ENCODE measurements around the gene CEACAM6.
"Not testable (repeated sequence)": the region's sequence is repeated elsewhere in the genome, so short reads cannot be mapped to it uniquely, and the experiment has no call there.

Gene CEACAM6

DNA sequence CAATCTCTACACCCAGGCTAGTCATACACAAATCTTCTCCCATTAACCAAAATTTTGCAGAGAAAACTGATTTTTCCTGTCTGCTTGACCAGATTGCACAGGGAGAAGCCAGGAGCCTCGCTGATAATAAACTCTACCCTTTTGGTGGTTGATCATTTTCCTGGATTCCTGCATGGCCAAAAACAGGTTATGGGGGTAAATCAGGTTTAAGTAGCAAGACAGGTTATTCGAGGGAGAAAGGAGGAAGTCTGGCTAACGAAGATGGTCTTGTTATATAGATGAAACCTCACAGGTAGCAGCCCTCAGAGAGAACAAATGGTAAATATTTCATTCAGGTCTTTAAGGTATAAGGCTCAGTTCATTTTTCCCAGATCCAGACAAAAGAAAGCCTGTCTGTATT lies 16.0 kb upstream of the CEACAM6 start:
- Mint-ChIP-seq H3K27ac (no peak overlapping the region), H3K4me3 (no peak overlapping the region), H3K9me3 (no peaks in the 10 kb centered on the region), H3K4me1 (peaks cover 46% of the 10 kb centered on the region), H3K27me3 (peaks cover 70% of the 10 kb centered on the region)
- ATAC-seq: no peak
- DNase-seq: no peak

DNA sequence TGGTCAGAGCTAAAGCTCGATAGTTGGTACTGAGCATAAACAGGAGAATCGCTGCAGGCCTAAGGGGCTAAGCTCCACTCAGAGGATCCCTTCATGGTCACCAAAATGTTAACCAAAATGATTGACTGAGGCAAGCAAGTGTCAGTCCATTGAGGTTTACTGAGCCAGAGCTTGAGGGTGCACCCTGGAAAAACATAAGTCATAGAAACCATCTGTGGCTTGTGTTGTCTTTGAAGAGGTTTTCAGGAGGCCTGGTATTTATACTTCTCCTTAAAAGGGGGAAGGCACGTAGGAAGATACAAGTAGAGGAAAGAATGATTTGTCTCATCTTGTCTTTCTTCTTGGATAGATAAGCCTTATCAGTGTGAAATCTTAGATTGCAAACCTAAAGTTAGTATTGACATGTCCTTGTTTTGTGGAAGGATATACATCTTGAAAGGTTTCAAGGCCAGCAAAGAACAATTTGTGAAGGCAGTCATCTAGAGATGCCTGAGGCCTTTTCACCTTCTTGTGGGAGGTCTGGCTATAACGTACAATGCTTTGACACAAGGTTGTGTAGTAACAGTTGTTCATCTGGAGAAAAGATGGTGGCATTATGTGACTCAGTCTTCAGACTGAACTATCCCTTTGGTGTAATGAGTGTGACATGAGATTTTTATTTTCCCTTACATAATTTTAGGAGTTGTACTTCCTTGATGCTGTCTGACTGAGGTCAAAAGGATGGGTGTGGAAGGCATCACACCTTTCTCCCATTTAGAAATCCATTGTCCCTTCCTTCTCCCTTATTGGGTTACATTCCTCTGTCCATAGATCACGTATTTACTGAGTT lies 14.7 kb upstream of the CEACAM6 start:
- H3K4me1 Mint-ChIP-seq: peaks cover 45% of the 10 kb centered on the region
- DNase-seq (peak; percentile 36 to 50), ATAC-seq (peak; percentile 93)
- peak overlapping the region in 1 of 2 donors; percentile 69 for H3K27ac Mint-ChIP-seq
- peaks cover 72% of the 10 kb centered on the region for H3K27me3 Mint-ChIP-seq
- H3K4me3 Mint-ChIP-seq: peak overlapping the region; percentile 29 to 40
- no peaks in the 10 kb centered on the region for H3K9me3 Mint-ChIP-seq

DNA sequence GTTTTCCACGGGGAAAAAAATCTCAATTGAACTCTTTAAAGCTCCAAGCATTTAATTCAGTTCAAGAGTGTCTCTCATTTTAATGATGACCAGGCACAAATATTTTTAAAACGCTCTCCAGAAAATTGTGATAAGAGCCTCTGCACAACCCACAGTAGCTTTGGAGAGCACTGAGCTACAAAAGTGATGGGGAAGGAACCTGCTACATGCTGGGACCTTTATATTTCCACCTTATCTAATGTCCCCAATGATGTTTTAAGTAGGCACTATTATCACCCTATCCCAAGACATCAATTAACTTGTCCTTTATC lies 14.1 kb upstream of the CEACAM6 start:
- no peak for ATAC-seq
- Mint-ChIP-seq H3K27me3 (peaks cover 72% of the 10 kb centered on the region), H3K27ac (peak overlapping the region in 1 of 2 donors; percentile 31), H3K4me3 (peak overlapping the region; percentile 29 to 40), H3K4me1 (peaks cover 50% of the 10 kb centered on the region), H3K9me3 (no peaks in the 10 kb centered on the region)
- DNase-seq: no peak

DNA sequence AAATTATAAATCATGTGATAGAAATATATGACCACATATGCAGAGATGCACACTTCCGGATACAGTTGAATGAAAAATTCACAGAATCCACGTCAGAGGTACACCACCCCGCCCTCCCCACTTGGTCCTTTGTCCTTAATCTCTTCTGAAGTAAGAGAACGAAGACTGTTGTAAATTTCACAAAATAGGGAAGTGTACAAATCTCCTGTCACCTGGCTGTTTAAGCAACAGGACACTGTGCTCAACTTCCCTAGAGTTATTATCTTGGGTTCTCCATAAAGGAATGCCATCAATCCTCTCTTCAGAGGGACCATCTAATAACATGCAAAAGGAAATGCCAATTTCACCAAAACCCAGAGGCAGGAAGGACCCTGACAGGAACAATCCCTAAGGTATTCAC lies 10.5 kb upstream of the CEACAM6 start:
- H3K27me3 Mint-ChIP-seq: peaks cover 80% of the 10 kb centered on the region
- no peak for ATAC-seq
- no peak for DNase-seq
- no peak overlapping the region for H3K4me3 Mint-ChIP-seq
- H3K27ac Mint-ChIP-seq: no peak overlapping the region
- H3K9me3 Mint-ChIP-seq: no peaks in the 10 kb centered on the region
- peaks cover 43% of the 10 kb centered on the region for H3K4me1 Mint-ChIP-seq

DNA sequence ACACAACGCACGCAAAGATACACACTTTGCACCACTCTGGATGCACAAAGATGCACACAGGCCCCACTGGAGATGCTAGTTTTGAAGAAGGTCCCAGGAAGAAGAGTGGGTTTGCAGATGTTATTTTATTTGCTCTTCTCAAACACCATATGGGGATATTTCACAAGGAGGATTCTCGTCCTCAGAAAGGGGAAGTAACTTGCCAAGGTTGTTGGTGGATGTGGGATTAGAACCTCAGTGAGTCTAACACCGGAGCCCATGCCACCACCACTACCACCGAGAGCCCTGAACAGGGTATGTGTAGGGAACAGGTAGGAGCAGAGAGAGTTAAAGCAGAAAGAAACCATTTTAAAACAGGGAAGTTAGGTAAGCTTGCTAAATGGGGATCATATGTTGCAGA lies 9.6 kb upstream of the CEACAM6 start:
- no peaks in the 10 kb centered on the region for H3K9me3 Mint-ChIP-seq
- no peak overlapping the region for H3K4me3 Mint-ChIP-seq
- peaks cover 34% of the 10 kb centered on the region for H3K4me1 Mint-ChIP-seq
- H3K27me3 Mint-ChIP-seq: peaks cover 84% of the 10 kb centered on the region
- DNase-seq (no peak), ATAC-seq (no peak)
- no peak overlapping the region for H3K27ac Mint-ChIP-seq

DNA sequence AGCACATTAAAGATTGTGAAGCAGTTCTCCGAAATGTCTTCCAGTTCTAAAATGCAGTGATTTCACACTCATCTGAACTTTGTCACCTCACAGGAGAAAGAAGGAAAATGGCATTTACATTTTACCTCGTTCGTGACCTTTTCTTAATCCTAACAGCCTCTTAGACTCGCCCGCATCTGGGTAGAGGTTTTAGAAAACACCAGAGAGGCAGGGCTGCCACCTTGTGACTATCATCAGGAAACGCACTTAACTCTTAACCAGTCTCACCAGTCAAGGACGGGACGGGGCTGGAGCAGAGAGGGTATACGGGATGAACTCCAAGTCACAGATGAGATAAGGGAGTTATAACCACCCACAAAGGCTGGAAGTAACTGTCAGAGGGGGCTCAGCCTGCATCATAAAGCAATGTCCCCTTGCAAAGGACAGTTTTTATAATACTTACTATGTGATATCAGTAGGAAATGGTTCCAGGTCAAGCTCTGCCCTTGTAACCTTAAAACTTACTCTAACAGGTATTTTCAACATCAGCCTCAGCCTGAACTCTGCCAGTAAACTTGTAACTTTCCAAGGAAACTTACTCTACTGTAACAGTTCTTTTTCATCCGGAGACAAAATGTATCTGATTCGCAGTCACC lies 8.6 kb upstream of the CEACAM6 start:
- H3K27me3 Mint-ChIP-seq: peaks cover 84% of the 10 kb centered on the region
- DNase-seq: peak; percentile 52 to 57
- no peak overlapping the region for H3K4me3 Mint-ChIP-seq
- peak; percentile 91 for ATAC-seq
- no peak overlapping the region for H3K27ac Mint-ChIP-seq
- H3K9me3 Mint-ChIP-seq: no peaks in the 10 kb centered on the region
- peaks cover 24% of the 10 kb centered on the region for H3K4me1 Mint-ChIP-seq

DNA sequence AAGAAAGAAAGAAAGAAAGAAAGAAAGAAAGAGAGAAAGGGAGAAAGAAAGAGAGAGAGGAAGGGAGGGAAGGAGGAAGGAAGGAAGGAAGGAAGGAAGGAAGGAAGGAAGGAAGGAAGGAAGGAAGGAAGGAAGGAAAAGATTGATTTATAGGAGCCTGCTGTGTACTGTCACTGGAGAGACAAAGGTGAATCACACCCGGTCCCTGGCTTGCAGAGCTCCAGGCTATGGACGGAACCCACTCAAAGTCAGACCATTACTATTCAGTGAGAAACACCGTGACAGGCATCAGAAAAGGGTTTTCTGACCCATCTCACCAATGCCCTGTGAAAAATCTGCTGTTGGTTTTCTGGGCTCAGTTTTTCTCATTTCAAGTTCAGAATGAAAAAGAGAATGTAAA lies 7.3 kb upstream of the CEACAM6 start:
- H3K27ac Mint-ChIP-seq: no peak overlapping the region
- H3K4me1 Mint-ChIP-seq: peaks cover 22% of the 10 kb centered on the region
- no peak overlapping the region for H3K4me3 Mint-ChIP-seq
- ATAC-seq (no peak), DNase-seq (no peak)
- H3K9me3 Mint-ChIP-seq: no peaks in the 10 kb centered on the region
- peaks cover 84% of the 10 kb centered on the region for H3K27me3 Mint-ChIP-seq

DNA sequence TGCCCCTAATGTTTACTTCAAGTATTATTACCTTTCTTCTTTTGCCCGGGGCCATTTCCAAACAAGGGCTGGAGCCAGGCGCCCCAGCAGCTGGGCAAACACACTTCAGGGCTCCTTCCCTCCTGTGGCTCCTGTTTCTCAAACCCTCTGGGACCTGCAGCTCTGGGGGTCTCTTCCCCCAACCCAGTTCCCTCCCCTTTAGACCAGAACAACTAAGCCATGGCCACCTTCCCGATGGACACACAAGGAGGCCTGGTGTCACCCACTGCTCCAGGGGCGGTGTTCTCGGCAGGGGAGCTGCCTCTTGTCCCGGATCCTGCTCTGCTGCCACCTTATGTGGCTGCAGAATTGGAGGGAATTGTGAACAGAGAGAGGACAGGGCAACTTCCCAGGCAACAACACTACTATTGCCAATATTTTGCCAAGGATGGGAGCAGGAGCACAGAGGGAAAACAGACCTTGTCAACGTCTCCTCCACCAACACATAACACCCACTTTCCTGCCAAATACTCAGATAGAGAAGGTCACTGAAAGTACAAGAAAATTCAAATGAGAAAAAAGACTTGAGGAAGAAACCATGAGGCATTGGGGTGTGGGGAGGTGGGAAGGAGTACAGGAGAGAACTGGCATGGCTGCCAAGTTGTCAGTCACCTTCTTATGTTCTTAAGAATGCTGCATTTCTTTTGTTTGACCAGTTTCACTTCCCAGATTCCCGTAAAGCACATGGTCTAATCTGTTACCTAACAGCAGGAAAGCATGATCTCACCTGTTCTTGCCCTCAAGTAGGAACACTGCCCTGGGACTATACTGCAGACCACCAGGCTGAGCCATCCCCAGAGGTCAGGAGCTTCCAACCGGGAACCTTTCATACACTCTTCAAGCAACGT lies 4.8 kb upstream of the CEACAM6 start:
- peaks cover 12% of the 10 kb centered on the region for H3K4me1 Mint-ChIP-seq
- peaks cover 74% of the 10 kb centered on the region for H3K27me3 Mint-ChIP-seq
- not testable (repeated sequence) for H3K27ac Mint-ChIP-seq, H3K9me3 Mint-ChIP-seq, ATAC-seq, DNase-seq, H3K4me3 Mint-ChIP-seq

DNA sequence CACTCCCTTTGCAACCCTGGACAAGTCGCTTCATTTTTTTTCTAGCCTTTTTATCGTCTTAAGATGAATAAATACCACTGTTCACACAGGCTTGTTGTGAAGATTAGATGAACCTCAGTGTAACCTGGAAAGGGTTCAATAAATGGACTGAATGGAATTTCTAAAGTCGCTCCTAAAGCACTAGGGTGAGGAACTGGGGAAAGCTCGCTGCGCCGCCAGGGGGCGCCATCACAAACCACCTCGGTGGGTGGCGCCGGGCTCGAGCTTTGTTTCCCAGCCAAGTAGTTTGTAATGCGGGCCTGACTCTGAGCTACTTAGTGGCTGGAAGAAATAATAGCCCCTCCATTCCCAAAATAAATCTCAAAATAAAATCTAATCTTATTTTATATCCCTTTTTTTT lies 2.2 kb upstream of the CEACAM6 start:
- no peaks in the 10 kb centered on the region for H3K4me1 Mint-ChIP-seq
- no peak overlapping the region for H3K4me3 Mint-ChIP-seq
- H3K9me3 Mint-ChIP-seq: no peaks in the 10 kb centered on the region
- no peak overlapping the region for H3K27ac Mint-ChIP-seq
- ATAC-seq (peak; percentile 72), DNase-seq (peak; percentile 68 to 70)
- peaks cover 61% of the 10 kb centered on the region for H3K27me3 Mint-ChIP-seq

DNA sequence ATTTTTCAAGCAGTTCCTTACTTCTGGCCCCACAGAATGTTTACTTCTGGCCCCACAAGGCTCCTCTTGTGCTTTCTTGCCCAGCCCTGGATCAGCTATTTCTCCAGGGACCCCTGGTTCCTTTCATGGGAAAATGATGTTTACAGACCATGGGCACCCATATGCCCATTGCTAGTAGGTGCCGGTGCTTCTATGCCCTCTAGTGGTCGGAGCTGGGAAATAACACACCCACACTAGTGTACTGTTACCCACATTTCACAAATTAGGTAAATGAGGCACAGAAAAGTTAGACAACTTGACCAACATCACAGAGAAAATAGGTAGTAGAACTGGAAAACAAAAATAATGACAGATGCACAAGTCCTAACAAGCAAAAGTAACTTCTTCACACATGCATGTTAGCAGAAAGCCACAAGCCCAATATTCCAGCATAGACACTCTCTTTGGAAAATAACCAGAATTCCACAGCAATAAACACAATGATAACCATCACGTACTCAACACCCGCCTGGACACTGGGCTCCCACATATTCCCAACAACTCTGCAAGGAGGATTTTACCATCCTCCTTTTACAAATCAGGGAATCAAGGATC lies 1.3 kb upstream of the CEACAM6 start:
- Mint-ChIP-seq H3K4me3 (no peak overlapping the region), H3K27ac (no peak overlapping the region), H3K27me3 (peaks cover 61% of the 10 kb centered on the region), H3K9me3 (no peaks in the 10 kb centered on the region), H3K4me1 (no peaks in the 10 kb centered on the region)
- ATAC-seq: peak; percentile 93
- peak; percentile 70 to 71 for DNase-seq

DNA sequence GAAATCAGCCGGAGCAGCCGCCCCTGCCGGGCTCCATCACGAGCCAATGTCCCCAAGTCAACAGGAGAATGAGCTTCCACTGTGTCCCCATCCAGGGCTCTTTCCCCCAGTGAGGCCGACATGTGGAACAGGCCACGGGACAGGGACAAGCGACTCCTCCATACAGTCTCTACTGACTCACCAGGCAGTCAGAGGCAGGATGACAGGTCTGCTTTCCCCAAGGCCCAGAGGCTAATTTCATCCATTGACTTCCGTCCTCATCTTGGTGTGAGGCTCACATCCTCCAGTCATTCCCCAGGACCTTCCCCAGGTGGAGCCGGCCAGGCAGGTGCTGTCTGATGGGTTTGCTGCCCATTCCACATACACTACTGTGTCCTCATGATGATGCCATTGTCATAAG lies 3.5 kb downstream of the CEACAM6 start:
- no peaks in the 10 kb centered on the region for H3K4me1 Mint-ChIP-seq
- no peaks in the 10 kb centered on the region for H3K9me3 Mint-ChIP-seq
- H3K4me3 Mint-ChIP-seq: no peak overlapping the region
- ATAC-seq: no peak
- peaks cover 78% of the 10 kb centered on the region for H3K27me3 Mint-ChIP-seq
- no peak overlapping the region for H3K27ac Mint-ChIP-seq
- no peak for DNase-seq

DNA sequence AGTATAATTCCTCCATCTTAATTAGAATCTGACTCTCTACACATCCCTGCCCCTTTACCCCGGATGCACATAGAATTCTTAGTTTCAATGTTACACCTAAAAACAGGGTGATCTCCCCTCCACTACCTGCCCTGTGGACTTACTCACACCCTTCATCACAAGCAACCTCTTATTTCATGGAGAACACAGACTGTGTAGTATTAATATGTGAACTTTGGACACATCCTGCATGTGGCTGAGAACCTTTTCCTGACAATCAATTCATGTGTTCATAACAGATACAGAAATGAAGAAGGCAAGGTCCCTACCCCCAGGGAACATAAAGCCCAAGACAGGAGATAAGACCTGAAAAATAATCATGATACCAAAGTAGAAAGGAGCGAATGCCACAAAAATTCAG lies 11.8 kb downstream of the CEACAM6 start:
- no peak for DNase-seq
- H3K4me3 Mint-ChIP-seq: no peak overlapping the region
- peaks cover under 1% of the 10 kb centered on the region for H3K4me1 Mint-ChIP-seq
- H3K27me3 Mint-ChIP-seq: peaks cover 67% of the 10 kb centered on the region
- H3K27ac Mint-ChIP-seq: no peak overlapping the region
- ATAC-seq: no peak
- no peaks in the 10 kb centered on the region for H3K9me3 Mint-ChIP-seq

DNA sequence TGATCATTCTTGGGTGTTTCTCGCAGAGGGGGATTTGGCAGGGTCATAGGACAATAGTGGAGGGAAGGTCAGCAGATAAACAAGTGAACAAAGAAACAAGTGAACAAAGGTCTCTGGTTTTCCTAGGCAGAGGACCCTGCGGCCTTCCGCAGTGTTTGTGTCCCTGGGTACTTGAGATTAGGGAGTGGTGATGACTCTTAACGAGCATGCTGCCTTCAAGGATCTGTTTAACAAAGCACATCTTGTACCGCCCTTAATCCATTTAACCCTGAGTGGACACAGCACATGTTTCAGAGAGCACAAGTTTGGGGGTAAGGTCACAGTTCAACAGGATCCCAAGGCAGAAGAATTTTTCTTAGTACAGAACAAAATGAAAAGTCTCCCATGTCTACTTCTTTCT lies 12.8 kb downstream of the CEACAM6 start:
- H3K4me1 Mint-ChIP-seq: peaks cover 10% of the 10 kb centered on the region

DNA sequence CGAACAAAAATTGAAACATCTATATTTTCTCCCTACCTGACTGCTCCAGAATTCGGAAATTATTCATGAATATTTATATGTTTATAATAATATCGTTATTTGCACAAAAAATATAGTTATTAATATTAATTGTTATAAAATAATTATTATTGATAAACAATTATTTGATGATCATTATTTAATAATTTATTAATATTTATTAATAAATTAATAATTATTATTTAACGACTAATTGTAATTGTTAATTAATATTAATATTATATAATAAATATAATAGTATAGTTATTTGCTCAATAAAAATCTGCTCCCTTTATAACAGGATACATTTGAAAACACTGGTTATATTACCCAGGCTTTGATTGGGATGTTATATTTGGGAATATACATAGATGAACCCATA lies 14.3 kb downstream of the CEACAM6 start:
- H3K27me3 Mint-ChIP-seq: peaks cover 71% of the 10 kb centered on the region
- H3K9me3 Mint-ChIP-seq: no peaks in the 10 kb centered on the region
- no peak for DNase-seq
- ATAC-seq: no peak
- peaks cover 26% of the 10 kb centered on the region for H3K4me1 Mint-ChIP-seq
- H3K4me3 Mint-ChIP-seq: no peak overlapping the region
- H3K27ac Mint-ChIP-seq: no peak overlapping the region

More for the DNA sequence above, 12.8 kb downstream of the CEACAM6 start:
- not testable (repeated sequence) for H3K4me3 Mint-ChIP-seq, H3K9me3 Mint-ChIP-seq, DNase-seq, H3K27ac Mint-ChIP-seq, ATAC-seq
- H3K27me3 Mint-ChIP-seq: peaks cover 67% of the 10 kb centered on the region

DNA sequence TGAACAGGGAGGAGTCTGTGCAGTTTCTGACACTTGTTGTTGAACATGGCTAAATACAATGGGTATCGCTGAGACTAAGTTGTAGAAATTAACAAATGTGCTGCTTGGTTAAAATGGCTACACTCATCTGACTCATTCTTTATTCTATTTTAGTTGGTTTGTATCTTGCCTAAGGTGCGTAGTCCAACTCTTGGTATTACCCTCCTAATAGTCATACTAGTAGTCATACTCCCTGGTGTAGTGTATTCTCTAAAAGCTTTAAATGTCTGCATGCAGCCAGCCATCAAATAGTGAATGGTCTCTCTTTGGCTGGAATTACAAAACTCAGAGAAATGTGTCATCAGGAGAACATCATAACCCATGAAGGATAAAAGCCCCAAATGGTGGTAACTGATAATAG lies 16.1 kb downstream of the CEACAM6 start:
- Mint-ChIP-seq H3K9me3 (no peaks in the 10 kb centered on the region), H3K27ac (no peak overlapping the region), H3K4me1 (peaks cover 34% of the 10 kb centered on the region), H3K4me3 (no peak overlapping the region), H3K27me3 (peaks cover 71% of the 10 kb centered on the region)
- ATAC-seq: no peak
- DNase-seq: no peak

Measured in stimulated activated naive CD8-positive, alpha-beta T cell treated with anti-CD3 and anti-CD28 coated beads, Interleukin-15, amount 100 ng/mL, for 72 hours (primary cell).